Measurements from ENCODE around the gene CBFB. TPM values are rescaled to one million over a fixed set of nuclear protein-coding genes. Genes with fewer than 3 reads are reported as not detected.
A peak's percentile ranks its signal among the peaks of the same experiment; 100 is the strongest.

Gene CBFB
- total and polyA plus RNA-seq, 2 of the 13 experiments (the other 11 are each of a cell fraction or from before 2014, with no cell fraction given), result 22.1 to 70.8 TPM

- 0 out of 2 replicates have a peak, but pooled peaks have one; percentile 45 for TF ChIP-seq ERF (CRISPR knock-in tag; IDR thresholded peaks at IDR 0.05)
- no peak for TF ChIP-seq NAIF1 (CRISPR knock-in tag; IDR thresholded peaks at IDR 0.05; ENCODE audit: borderline replicate concordance)
- no peak for TF ChIP-seq ZNF335 (CRISPR knock-in tag; IDR thresholded peaks at IDR 0.05)
- TF ChIP-seq STAG1 (CRISPR knock-in tag; IDR thresholded peaks at IDR 0.05), result peak; percentile 74
- no peak for TF ChIP-seq PTBP1 (IDR thresholded peaks at IDR 0.05; ENCODE audit: low read depth, low read length, poor library complexity, severe bottlenecking)
- TF ChIP-seq HOMEZ (CRISPR knock-in tag; IDR thresholded peaks at IDR 0.05; ENCODE audit: low read depth), result peak; percentile 39; the same call in 1 of the 2 replicates
- TF ChIP-seq AGO2 (optimal IDR thresholded peaks at IDR 0.05; ENCODE audit: low read depth, low read length), result no peak
- no peak for TF ChIP-seq SMYD3 (CRISPR knock-in tag; IDR thresholded peaks at IDR 0.05)
- 0 out of 2 replicates have a peak, but pooled peaks have one; percentile 39 for TF ChIP-seq POLR2G (IDR thresholded peaks at IDR 0.05; ENCODE audit: low read depth, low read length)
- TF ChIP-seq KAT8 (CRISPR knock-in tag; IDR thresholded peaks at IDR 0.05), result peak; percentile 29; the same call in 1 of the 2 replicates
- TF ChIP-seq ZNF263 (CRISPR knock-in tag; IDR thresholded peaks at IDR 0.05), result no peak
- TF ChIP-seq FOXC1 (CRISPR knock-in tag; IDR thresholded peaks at IDR 0.05; ENCODE audit: borderline replicate concordance), result 0 out of 2 replicates have a peak, but pooled peaks have one; percentile 23
- peak; percentile 71 for TF ChIP-seq RAD21 (CRISPR knock-in tag; IDR thresholded peaks at IDR 0.05)
- peak; percentile 57; the same call in 1 of the 2 replicates for TF ChIP-seq REPIN1 (CRISPR knock-in tag; IDR thresholded peaks at IDR 0.05; ENCODE audit: borderline replicate concordance, low read depth)
- TF ChIP-seq RBM22 (optimal IDR thresholded peaks at IDR 0.05; ENCODE audit: low read length), result peak; percentile 76
- TF ChIP-seq ZNF331 (CRISPR knock-in tag; IDR thresholded peaks at IDR 0.05), result peak; percentile 33; the same call in 1 of the 2 replicates
- TF ChIP-seq FOSL2 (CRISPR knock-in tag; IDR thresholded peaks at IDR 0.05), result peak; percentile 50
- TF ChIP-seq ZNF580 (CRISPR knock-in tag; IDR thresholded peaks at IDR 0.05; ENCODE audit: borderline replicate concordance, low read depth), result peak; percentile 60; the same call in 1 of the 2 replicates
- TF ChIP-seq, protein P1, sequence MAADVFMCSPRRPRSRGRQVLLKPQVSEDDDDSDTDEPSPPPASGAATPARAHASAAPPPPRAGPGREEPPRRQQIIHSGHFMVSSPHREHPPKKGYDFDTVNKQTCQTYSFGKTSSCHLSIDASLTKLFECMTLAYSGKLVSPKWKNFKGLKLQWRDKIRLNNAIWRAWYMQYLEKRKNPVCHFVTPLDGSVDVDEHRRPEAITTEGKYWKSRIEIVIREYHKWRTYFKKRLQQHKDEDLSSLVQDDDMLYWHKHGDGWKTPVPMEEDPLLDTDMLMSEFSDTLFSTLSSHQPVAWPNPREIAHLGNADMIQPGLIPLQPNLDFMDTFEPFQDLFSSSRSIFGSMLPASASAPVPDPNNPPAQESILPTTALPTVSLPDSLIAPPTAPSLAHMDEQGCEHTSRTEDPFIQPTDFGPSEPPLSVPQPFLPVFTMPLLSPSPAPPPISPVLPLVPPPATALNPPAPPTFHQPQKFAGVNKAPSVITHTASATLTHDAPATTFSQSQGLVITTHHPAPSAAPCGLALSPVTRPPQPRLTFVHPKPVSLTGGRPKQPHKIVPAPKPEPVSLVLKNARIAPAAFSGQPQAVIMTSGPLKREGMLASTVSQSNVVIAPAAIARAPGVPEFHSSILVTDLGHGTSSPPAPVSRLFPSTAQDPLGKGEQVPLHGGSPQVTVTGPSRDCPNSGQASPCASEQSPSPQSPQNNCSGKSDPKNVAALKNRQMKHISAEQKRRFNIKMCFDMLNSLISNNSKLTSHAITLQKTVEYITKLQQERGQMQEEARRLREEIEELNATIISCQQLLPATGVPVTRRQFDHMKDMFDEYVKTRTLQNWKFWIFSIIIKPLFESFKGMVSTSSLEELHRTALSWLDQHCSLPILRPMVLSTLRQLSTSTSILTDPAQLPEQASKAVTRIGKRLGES (CRISPR knock-in tag; IDR thresholded peaks at IDR 0.05; ENCODE audit: borderline replicate concordance), result no peak
- TF ChIP-seq SP5 (CRISPR knock-in tag; IDR thresholded peaks at IDR 0.05; ENCODE audit: borderline replicate concordance, low read depth), result no peak
- TF ChIP-seq, protein P2, sequence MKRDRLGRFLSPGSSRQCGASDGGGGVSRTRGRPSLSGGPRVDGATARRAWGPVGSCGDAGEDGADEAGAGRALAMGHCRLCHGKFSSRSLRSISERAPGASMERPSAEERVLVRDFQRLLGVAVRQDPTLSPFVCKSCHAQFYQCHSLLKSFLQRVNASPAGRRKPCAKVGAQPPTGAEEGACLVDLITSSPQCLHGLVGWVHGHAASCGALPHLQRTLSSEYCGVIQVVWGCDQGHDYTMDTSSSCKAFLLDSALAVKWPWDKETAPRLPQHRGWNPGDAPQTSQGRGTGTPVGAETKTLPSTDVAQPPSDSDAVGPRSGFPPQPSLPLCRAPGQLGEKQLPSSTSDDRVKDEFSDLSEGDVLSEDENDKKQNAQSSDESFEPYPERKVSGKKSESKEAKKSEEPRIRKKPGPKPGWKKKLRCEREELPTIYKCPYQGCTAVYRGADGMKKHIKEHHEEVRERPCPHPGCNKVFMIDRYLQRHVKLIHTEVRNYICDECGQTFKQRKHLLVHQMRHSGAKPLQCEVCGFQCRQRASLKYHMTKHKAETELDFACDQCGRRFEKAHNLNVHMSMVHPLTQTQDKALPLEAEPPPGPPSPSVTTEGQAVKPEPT (CRISPR knock-in tag; IDR thresholded peaks at IDR 0.05; ENCODE audit: low read depth), result no peak
- no peak for TF ChIP-seq ZNF546 (CRISPR knock-in tag; conservative IDR thresholded peaks at IDR 0.05)
- no peak for TF ChIP-seq ZNF253 (CRISPR knock-in tag; IDR thresholded peaks at IDR 0.05; ENCODE audit: borderline replicate concordance)
- TF ChIP-seq ZNF468 (CRISPR knock-in tag; IDR thresholded peaks at IDR 0.05), result no peak
- TF ChIP-seq MED1 (CRISPR knock-in tag; IDR thresholded peaks at IDR 0.05), result peak; percentile 24; the same call in 1 of the 2 replicates
- peak; percentile 42; the same call in 1 of the 2 replicates for TF ChIP-seq POGZ (CRISPR knock-in tag; IDR thresholded peaks at IDR 0.05)
Measured at GRCh38 chr16:67104061-67104460, 75.1 kb downstream of the CBFB start (continued).
